H1 (cell line): ENCODE measurements around the gene GRID2. TPM values are rescaled to one million over a fixed set of nuclear protein-coding genes. Genes with fewer than 3 reads are reported as not detected.

ENCODE experiments used
- CTCF ChIA-PET: fragments of 300-600 bp; sonication (Branson Sonifier 250); formaldehyde crosslinking; loops from one replicate; lab custom pipeline; 2021; ENCODE audit not compliant: partially characterized antibody; lab: Charles Lee
- POLR2A ChIA-PET: fragments of 300-600 bp; sonication (Branson Sonifier 250); formaldehyde crosslinking; loops from one replicate; lab custom pipeline; 2021; ENCODE audit warnings: inconsistent platforms; ENCODE audit not compliant: partially characterized antibody; lab: Charles Lee
- DNase-seq, 2 experiments: peaks; one replicate each; pipeline versions ENCODE4 v3.0.0 to v3.0.0-alpha.2; 2010 to 2022; ENCODE audit warnings: low spot score in 2 of 2, low read depth in 1 of 2, mixed read lengths in 1 of 2
- FAIRE-seq: peaks from 2 replicates; lab custom pipeline; 2011; peaks lifted over from hg19 to GRCh38; lab: Jason Lieb, UNC
- H2AFZ ChIP-seq: 2 replicates; pipeline ENCODE4 v1.8.1; 2012; ENCODE audit warnings: low read length, inconsistent platforms
- H2AK5ac ChIP-seq: 2 replicates; pipeline ENCODE4 v1.6.1; 2013; ENCODE audit warnings: low read depth, low read length
- H2BK120ac ChIP-seq: replicated peaks from 2 replicates; pipeline ENCODE3; 2013; ENCODE audit warnings: low read depth, low read length, inconsistent platforms
- H2BK12ac ChIP-seq: 2 replicates; pipeline ENCODE4 v1.6.1; 2013; ENCODE audit warnings: low read depth, low read length
- H2BK15ac ChIP-seq: 2 replicates; pipeline ENCODE4 v1.6.1; 2013; ENCODE audit warnings: low read length
- H2BK20ac ChIP-seq: 2 replicates; pipeline ENCODE4 v1.6.1; 2013; ENCODE audit warnings: low read length
- H2BK5ac ChIP-seq: 2 replicates; pipeline ENCODE4 v1.6.1; 2013; ENCODE audit warnings: low read depth, low read length
- H3K14ac ChIP-seq: 2 replicates; pipeline ENCODE4 v1.6.1; 2013; ENCODE audit warnings: inconsistent platforms; ENCODE audit not compliant: insufficient read length
- H3K18ac ChIP-seq: 2 replicates; pipeline ENCODE4 v1.6.1; 2013; ENCODE audit warnings: low read length; ENCODE audit errors: extremely low read depth
- H3K23ac ChIP-seq: 2 replicates; pipeline ENCODE4 v1.6.1; 2013; ENCODE audit warnings: inconsistent platforms; ENCODE audit not compliant: insufficient read length
- H3K23me2 ChIP-seq: 2 replicates; pipeline ENCODE4 v1.6.1; 2013; ENCODE audit warnings: low read depth, low read length
- H3K27ac ChIP-seq: 2 replicates; pipeline ENCODE4 v1.6.1; 2011; ENCODE audit warnings: low read depth, low read length, inconsistent platforms
- H3K27me3 ChIP-seq, 4 experiments: replicated peaks in 1 of 4; 1 replicate in 1 of 4; 2 replicates in 3 of 4; pipeline versions ENCODE4 v1.6.1 to v1.8.1; 2011 to 2013; ENCODE audit warnings: low read length in 3 of 4, mild to moderate bottlenecking in 3 of 4, inconsistent platforms in 2 of 4, mixed read lengths in 2 of 4, moderate library complexity in 1 of 4; ENCODE audit not compliant: control insufficient read depth in 3 of 4, insufficient read depth in 3 of 4; ENCODE audit errors: extremely low read depth in 1 of 4
- H3K36me3 ChIP-seq, 4 experiments: 2 replicates each; pipeline versions ENCODE4 v1.6.1 to v1.8.1; 2011 to 2013; ENCODE audit warnings: mild to moderate bottlenecking in 4 of 4, low read length in 3 of 4, moderate library complexity in 2 of 4, control low read depth in 1 of 4, inconsistent platforms in 1 of 4; ENCODE audit not compliant: insufficient read depth in 4 of 4, control insufficient read depth in 2 of 4
- H3K4ac ChIP-seq: replicated peaks from 2 replicates; pipeline ENCODE3; 2013; ENCODE audit warnings: low read length, low read depth, mixed read lengths, inconsistent platforms; ENCODE audit not compliant: insufficient read length
- H3K4me1 ChIP-seq, 4 experiments: replicated peaks in 1 of 4; 1 replicate in 1 of 4; 2 replicates in 3 of 4; pipeline versions ENCODE4 v1.6.1 to v1.8.1; 2011 to 2013; ENCODE audit warnings: low read length in 3 of 4, inconsistent platforms in 2 of 4, mixed read lengths in 1 of 4; ENCODE audit not compliant: insufficient read depth in 4 of 4, control insufficient read depth in 3 of 4
- H3K4me2 ChIP-seq, 2 experiments: 2 replicates each; pipeline versions ENCODE4 v1.6.1 to v1.8.1; 2011 to 2013; ENCODE audit warnings: low read depth in 2 of 2, low read length in 2 of 2, control low read depth in 1 of 2, inconsistent platforms in 1 of 2, mild to moderate bottlenecking in 1 of 2; ENCODE audit not compliant: insufficient read depth in 1 of 2
- H3K4me3 ChIP-seq, 4 experiments: fragments of 200-600, 300-600 bp in 1 of 4; sonication (generic), shearing (Covaris generic), sonication (Bioruptor Twin) in 1 of 4; 2 replicates each; pipeline versions ENCODE4 v1.5.1 to v1.8.1; 2011 to 2016; ENCODE audit warnings: low read length in 4 of 4, low read depth in 3 of 4, control low read depth in 2 of 4, inconsistent platforms in 2 of 4, mild to moderate bottlenecking in 2 of 4, mixed read lengths in 1 of 4, moderate library complexity in 1 of 4; ENCODE audit not compliant: insufficient read depth in 2 of 4; ENCODE audit errors: extremely low read depth in 1 of 4
- H3K56ac ChIP-seq: replicated peaks from 2 replicates; pipeline ENCODE3; 2013; ENCODE audit warnings: low read depth, mild to moderate bottlenecking, mixed read lengths, low read length, inconsistent platforms; ENCODE audit not compliant: insufficient read length
- H3K79me1 ChIP-seq: 2 replicates; pipeline ENCODE4 v1.6.1; 2013; ENCODE audit warnings: low read depth, low read length, control low read depth
- H3K79me2 ChIP-seq, 2 experiments: 2 replicates each; pipeline versions ENCODE4 v1.6.1 to v1.8.1; 2012 to 2013; ENCODE audit warnings: low read length in 2 of 2, mild to moderate bottlenecking in 2 of 2, inconsistent platforms in 1 of 2; ENCODE audit not compliant: insufficient read depth in 2 of 2, control insufficient read depth in 1 of 2
- H3K9ac ChIP-seq, 4 experiments: replicated peaks in 1 of 4; 1 replicate in 1 of 4; 2 replicates in 3 of 4; pipeline versions ENCODE4 v1.6.1 to v1.8.1; 2011 to 2013; ENCODE audit warnings: low read depth in 3 of 4, low read length in 3 of 4, control low read depth in 2 of 4, mild to moderate bottlenecking in 2 of 4, moderate library complexity in 2 of 4, inconsistent platforms in 1 of 4; ENCODE audit errors: extremely low read depth in 1 of 4
- H3K9me3 ChIP-seq, 2 experiments: 2 replicates each; pipeline versions ENCODE4 v1.6.1 to v1.8.1; 2012 to 2013; ENCODE audit warnings: mild to moderate bottlenecking in 2 of 2, moderate library complexity in 2 of 2, control low read depth in 1 of 2, inconsistent platforms in 1 of 2, low read depth in 1 of 2, low read length in 1 of 2, mixed read lengths in 1 of 2; ENCODE audit not compliant: insufficient read depth in 2 of 2
- H4K20me1 ChIP-seq, 2 experiments: replicated peaks in 1 of 2; 2 replicates each; pipeline versions ENCODE3 to v1.8.1; 2011 to 2013; ENCODE audit warnings: inconsistent platforms in 2 of 2, low read length in 2 of 2, mild to moderate bottlenecking in 1 of 2; ENCODE audit not compliant: insufficient read depth in 2 of 2, control insufficient read depth in 1 of 2
- H4K5ac ChIP-seq: 2 replicates; pipeline ENCODE4 v1.6.1; 2013; ENCODE audit warnings: low read length, low read depth, mixed read lengths, inconsistent platforms; ENCODE audit not compliant: insufficient read length
- H4K8ac ChIP-seq: 2 replicates; pipeline ENCODE4 v1.8.0; 2013; ENCODE audit warnings: mild to moderate bottlenecking, moderate library complexity, low read length, inconsistent platforms; ENCODE audit not compliant: insufficient read depth; ENCODE audit errors: extremely low read depth
- H4K91ac ChIP-seq: replicated peaks from 2 replicates; pipeline ENCODE3; 2013; ENCODE audit warnings: low read length, mixed read lengths, inconsistent platforms; ENCODE audit not compliant: insufficient read length
- ATF2 ChIP-seq: IDR thresholded peaks from 2 replicates; pipeline ENCODE4 v1.6.1; 2012; ENCODE audit warnings: low read length, inconsistent platforms
- CHD1 ChIP-seq: IDR thresholded peaks from 2 replicates; pipeline ENCODE4 v1.6.1; 2012; ENCODE audit warnings: low read depth, low read length, improper control_type of control experiment
- EP300 ChIP-seq, 2 experiments: IDR thresholded peaks; 1 replicate in 1 of 2; 2 replicates in 1 of 2; pipeline ENCODE4 v1.6.1; 2011 to 2012; ENCODE audit warnings: low read depth in 2 of 2, low read length in 2 of 2, mild to moderate bottlenecking in 2 of 2, borderline replicate concordance in 1 of 2, inconsistent platforms in 1 of 2, moderate library complexity in 1 of 2
- HDAC6 ChIP-seq: IDR thresholded peaks from one replicate; pipeline ENCODE4 v1.7.1; 2012; ENCODE audit warnings: low read depth, mild to moderate bottlenecking, inconsistent platforms, low read length, moderate library complexity
- MAX ChIP-seq: IDR thresholded peaks from 2 replicates; pipeline ENCODE4 v1.6.1; 2012; ENCODE audit warnings: inconsistent platforms
- POLR2A ChIP-seq, 2 experiments: IDR thresholded peaks; 1 replicate in 1 of 2; 2 replicates in 1 of 2; pipeline ENCODE4 v1.6.1; 2011; ENCODE audit warnings: low read depth in 2 of 2, low read length in 2 of 2, mild to moderate bottlenecking in 2 of 2; ENCODE audit errors: control extremely low read depth in 1 of 2
- SIRT6 ChIP-seq: IDR thresholded peaks from one replicate; pipeline ENCODE4 v1.7.1; 2012; ENCODE audit warnings: low read length, inconsistent platforms
- SUZ12 ChIP-seq: fragments of 200-600 bp; sonication (generic); IDR thresholded peaks from 2 replicates; pipeline ENCODE4 v1.6.1; 2012; ENCODE audit warnings: mild to moderate bottlenecking, inconsistent platforms, low read length, moderate library complexity, mixed read lengths
- ZNF274 ChIP-seq: IDR thresholded peaks from 2 replicates; pipeline ENCODE4 v1.7.0; 2012; ENCODE audit warnings: low read length, borderline replicate concordance; ENCODE audit errors: extremely low read depth
- WGBS, 2 experiments: shearing (Covaris generic) in 1 of 2; methylation state at CpG; one replicate each; pipeline versions ENCODE4 v1.1.6 to v1.1.7; 2013 to 2015; ENCODE audit warnings: low lambda C conversion rate in 2 of 2, mixed read lengths in 2 of 2, inconsistent platforms in 1 of 2, low coverage in 1 of 2, missing lambda C conversion rate in 1 of 2; ENCODE audit not compliant: insufficient replicate concordance in 2 of 2, insufficient coverage in 1 of 2, insufficient read length in 1 of 2; ENCODE audit errors: extremely low coverage in 1 of 2, missing lambda C conversion rate in 1 of 2; 5-methylcytosine and 5-hydroxymethylcytosine counted together
- polyA plus RNA-seq, 7 experiments: library from polyadenylated mRNA; depleted of rRNA in 3 of 7; stranded (reverse) in 5 of 7; unstranded in 2 of 7; fragments of >200 nt in 5 of 7; fragments of 200-250 nt in 2 of 7; gene quantifications; 1 replicate in 5 of 7; 2 replicates in 1 of 7; 4 replicates in 1 of 7; pipeline versions ENCODE4 v1.2.1 to v1.2.3, GENCODE V29; 2011 to 2013; ENCODE audit warnings: missing spikeins in 2 of 7, mixed read lengths in 2 of 7
- total RNA-seq: library from RNA; stranded (reverse); fragmentation: NEBNext Ultra II Directional; extraction: Animal tissue kit (Norgen Biotek cat#: 25700); gene quantifications from 2 replicates; pipeline ENCODE4 v1.2.1, GENCODE V29; 2021

Gene GRID2
- total and polyA plus RNA-seq, 2 of the 8 experiments (the other 6 are each of a cell fraction or from before 2014, with no cell fraction given), result 31.1 to 81.9 TPM

GRCh38 chr4:92483341-92483740 is 179.6 kb downstream of the GRID2 start:
- H2BK20ac ChIP-seq, result no peak overlapping the region
- H3K79me1 ChIP-seq, result no peaks in the 10 kb centered on the region
- H4K91ac ChIP-seq, result no peak overlapping the region
- H3K4me2 ChIP-seq, result no peak overlapping the region
- H3K56ac ChIP-seq, result no peak overlapping the region
- no peak overlapping the region for H2BK120ac ChIP-seq
- POLR2A ChIA-PET, result interaction anchor here (0.9 to 1.5 kb wide), 4 partner anchors 8 to 34 kb away, joined by 3 to 5 read pairs (median 4); no protein-coding TSS in a partner anchor
- H3K27ac ChIP-seq, result no peak overlapping the region
- CTCF ChIA-PET, result no interaction called here
- H3K9me3 ChIP-seq, result no peaks in the 10 kb centered on the region
- no peak overlapping the region for H3K14ac ChIP-seq
- TF ChIP-seq HDAC6 (no peak), SUZ12 (no peak), ZNF274 (no peak), CHD1 (no peak), ATF2 (no peak), POLR2A (IDR thresholded peaks at IDR 0.05; ENCODE audit: control extremely low read depth in 1 of 2, low read depth in 2 of 2, low read length in 2 of 2) (no peak), SIRT6 (no peak), MAX (no peak), EP300 (IDR thresholded peaks at IDR 0.05; ENCODE audit: borderline replicate concordance in 1 of 2, low read depth in 2 of 2, low read length in 2 of 2) (no peak)
- no peak overlapping the region for H3K23ac ChIP-seq
- H2BK12ac ChIP-seq, result no peak overlapping the region
- no peak overlapping the region for H4K5ac ChIP-seq
- no peaks in the 10 kb centered on the region for H3K27me3 ChIP-seq
- no peaks in the 10 kb centered on the region; the same call in 1 of the 2 replicates for H3K23me2 ChIP-seq
- no peak overlapping the region for H2BK15ac ChIP-seq
- H3K4me1 ChIP-seq, result peaks cover 0 to 16% (median 5%) of the 10 kb centered on the region in 4 experiments; a peak in 4 of 7 replicates
- no peak overlapping the region for H3K9ac ChIP-seq
- H4K8ac ChIP-seq, result no peak overlapping the region
- no peak overlapping the region for H2AFZ ChIP-seq
- DNase-seq (no peak), FAIRE-seq (no peak)
- no peaks in the 10 kb centered on the region for H3K36me3 ChIP-seq
- H4K20me1 ChIP-seq, result peaks cover 13 to 26% of the 10 kb centered on the region in 2 experiments
- H3K4me3 ChIP-seq, result no peak overlapping the region
- H3K79me2 ChIP-seq, result peaks cover 26 to 99% of the 10 kb centered on the region in 2 experiments; a peak in 3 of 4 replicates
- 90% methylated on average over 3 of the region's 3 CpGs; no CpG with 5 or more reads in 1 of the 2 experiments for WGBS, 2 experiments
- no peak overlapping the region for H2AK5ac ChIP-seq
- no peak overlapping the region for H3K4ac ChIP-seq
- no peak overlapping the region for H3K18ac ChIP-seq
- no peak overlapping the region for H2BK5ac ChIP-seq
